ENCODE data around the gene STK16. TPM values are rescaled to one million over a fixed set of nuclear protein-coding genes. Genes with fewer than 3 reads are reported as not detected.

STK16 gene
- total and polyA plus RNA-seq, 4 donors, result 5.8 to 44.3 (median 23.7) TPM

DNA sequence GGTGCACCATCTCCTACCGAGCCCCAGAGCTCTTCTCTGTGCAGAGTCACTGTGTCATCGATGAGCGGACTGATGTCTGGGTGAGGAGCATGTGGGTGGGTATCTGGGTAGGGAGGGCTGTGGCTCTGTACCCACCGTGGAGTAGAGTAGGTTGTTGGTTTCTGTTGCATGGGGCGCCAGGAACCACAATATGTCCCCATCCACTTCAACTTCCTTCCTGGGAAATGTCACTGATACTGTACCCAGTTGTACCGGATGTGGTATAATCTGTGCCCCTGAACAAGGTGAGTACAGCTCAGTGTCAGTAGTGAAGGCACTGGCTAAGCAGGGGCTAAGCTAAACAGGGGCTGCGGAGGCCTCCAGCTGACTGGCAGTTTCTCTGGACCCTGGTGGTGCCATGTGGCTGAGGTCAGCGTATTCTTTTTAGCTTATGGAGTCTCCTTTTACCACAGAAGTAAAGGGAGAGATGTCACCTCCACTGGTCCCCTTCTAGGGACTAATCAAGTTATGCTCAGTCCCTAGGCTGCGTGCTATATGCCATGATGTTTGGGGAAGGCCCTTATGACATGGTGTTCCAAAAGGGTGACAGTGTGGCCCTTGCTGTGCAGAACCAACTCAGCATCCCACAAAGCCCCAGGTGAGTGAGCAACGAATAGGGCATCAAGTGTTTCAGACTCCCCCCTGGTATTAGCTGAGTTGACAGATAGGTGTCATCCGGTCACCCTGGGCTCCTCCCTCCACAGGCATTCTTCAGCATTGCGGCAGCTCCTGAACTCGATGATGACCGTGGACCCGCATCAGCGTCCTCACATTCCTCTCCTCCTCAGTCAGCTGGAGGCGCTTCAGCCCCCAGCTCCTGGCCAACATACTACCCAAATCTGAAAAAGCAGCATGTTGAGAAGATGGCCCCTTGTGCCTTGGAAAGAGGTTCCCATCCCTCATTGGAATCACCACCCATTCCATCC lies 2.7 kb downstream of the STK16 start:
- WGBS, result 86% methylated on average over 17 of the region's 17 CpGs
- no peak overlapping the region for H3K9ac ChIP-seq (ENCODE audit: low read depth in 1 of 2, low read length in 2 of 2)
- peak overlapping the region; percentile 55 to 73 for H3K27ac ChIP-seq (ENCODE audit: low read depth in 1 of 2, low read length in 2 of 2)
- peaks cover 19 to 72% (median 58%) of the 10 kb centered on the region in 4 donors for H3K4me1 ChIP-seq (ENCODE audit: control insufficient read depth in 4 of 4, insufficient read depth in 4 of 4, low read length in 3 of 4)
- no peak for DNase-seq (ENCODE audit: low spot score)
- no peaks in the 10 kb centered on the region for H3K27me3 ChIP-seq (ENCODE audit: control insufficient read depth in 4 of 4, insufficient read depth in 4 of 4, low read length in 3 of 4)
- H3K36me3 ChIP-seq (ENCODE audit: control insufficient read depth in 4 of 4, insufficient read depth in 3 of 4, low read depth in 1 of 4, low read length in 3 of 4), result peaks cover 0 to 3% (median 0%) of the 10 kb centered on the region in 4 donors
- H3K9me3 ChIP-seq (ENCODE audit: control insufficient read depth in 4 of 4, low read length in 3 of 4), result no peaks in the 10 kb centered on the region
- no peak overlapping the region for H3K4me3 ChIP-seq (ENCODE audit: low read depth in 1 of 3, low read length in 3 of 3)
- TF ChIP-seq RXRA (IDR thresholded peaks at IDR 0.05), result no peak
- no peak for TF ChIP-seq TAF1 (conservative IDR thresholded peaks at IDR 0.05)
- TF ChIP-seq RAD21 (IDR thresholded peaks at IDR 0.05), result no peak
- TF ChIP-seq SP1 (IDR thresholded peaks at IDR 0.05), result peak; percentile 31
- no peak for TF ChIP-seq GABPA (IDR thresholded peaks at IDR 0.05 in 1 of 2, conservative IDR thresholded peaks at IDR 0.05 in 1 of 2)
- TF ChIP-seq HNF4G (IDR thresholded peaks at IDR 0.05), result no peak

DNA sequence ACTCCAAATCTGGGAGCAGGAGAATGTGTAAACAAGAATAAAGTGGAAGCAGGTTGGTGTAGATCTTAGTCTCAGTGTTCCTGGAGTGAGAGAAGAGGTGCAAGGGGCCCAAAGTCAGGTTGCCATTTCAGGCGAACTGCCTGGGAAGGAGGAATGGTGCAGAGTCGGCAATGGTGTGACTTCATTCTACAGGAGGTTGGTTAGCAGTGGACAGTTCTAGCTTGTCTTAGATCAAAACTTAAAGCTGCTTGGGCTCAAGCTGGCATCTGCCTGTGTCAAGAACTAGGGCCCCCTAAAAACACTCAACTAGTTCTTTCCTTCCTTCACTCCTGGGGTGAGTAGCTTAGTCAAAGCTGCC lies 3.5 kb downstream of the STK16 start:
- Histone ChIP-seq H3K9ac (ENCODE audit: low read depth in 1 of 2, low read length in 2 of 2) (no peak overlapping the region), H3K36me3 (ENCODE audit: control insufficient read depth in 4 of 4, insufficient read depth in 3 of 4, low read depth in 1 of 4, low read length in 3 of 4) (peaks cover 0 to 3% (median 0%) of the 10 kb centered on the region in 4 donors), H3K4me1 (ENCODE audit: control insufficient read depth in 4 of 4, insufficient read depth in 4 of 4, low read length in 3 of 4) (peaks cover 20 to 73% (median 58%) of the 10 kb centered on the region in 4 donors), H3K4me3 (ENCODE audit: low read depth in 1 of 3, low read length in 3 of 3) (no peak overlapping the region), H3K9me3 (ENCODE audit: control insufficient read depth in 4 of 4, low read length in 3 of 4) (no peaks in the 10 kb centered on the region), H3K27me3 (ENCODE audit: control insufficient read depth in 4 of 4, insufficient read depth in 4 of 4, low read length in 3 of 4) (no peaks in the 10 kb centered on the region), H3K27ac (ENCODE audit: low read depth in 1 of 2, low read length in 2 of 2) (peak overlapping the region; percentile 73 to 96)
- no peak for DNase-seq (ENCODE audit: low spot score)
- 61% methylated on average over 2 of the region's 2 CpGs for WGBS
- no peak for TF ChIP-seq RAD21 (IDR thresholded peaks at IDR 0.05)
- no peak for TF ChIP-seq SP1 (IDR thresholded peaks at IDR 0.05)
- no peak for TF ChIP-seq FOXA2 (IDR thresholded peaks at IDR 0.05)
- TF ChIP-seq NR2F2 (IDR thresholded peaks at IDR 0.05), result no peak
- TF ChIP-seq, protein P1, sequence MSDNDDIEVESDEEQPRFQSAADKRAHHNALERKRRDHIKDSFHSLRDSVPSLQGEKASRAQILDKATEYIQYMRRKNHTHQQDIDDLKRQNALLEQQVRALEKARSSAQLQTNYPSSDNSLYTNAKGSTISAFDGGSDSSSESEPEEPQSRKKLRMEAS (IDR thresholded peaks at IDR 0.05), result no peak
- TF ChIP-seq, protein P2, sequence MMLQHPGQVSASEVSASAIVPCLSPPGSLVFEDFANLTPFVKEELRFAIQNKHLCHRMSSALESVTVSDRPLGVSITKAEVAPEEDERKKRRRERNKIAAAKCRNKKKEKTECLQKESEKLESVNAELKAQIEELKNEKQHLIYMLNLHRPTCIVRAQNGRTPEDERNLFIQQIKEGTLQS (IDR thresholded peaks at IDR 0.05), result no peak
- TF ChIP-seq HNF4A (conservative IDR thresholded peaks at IDR 0.05), result no peak
- TF ChIP-seq FOXA1 (IDR thresholded peaks at IDR 0.05), result no peak
- no peak for TF ChIP-seq GABPA (IDR thresholded peaks at IDR 0.05 in 1 of 2, conservative IDR thresholded peaks at IDR 0.05 in 1 of 2)
- TF ChIP-seq, protein P3, sequence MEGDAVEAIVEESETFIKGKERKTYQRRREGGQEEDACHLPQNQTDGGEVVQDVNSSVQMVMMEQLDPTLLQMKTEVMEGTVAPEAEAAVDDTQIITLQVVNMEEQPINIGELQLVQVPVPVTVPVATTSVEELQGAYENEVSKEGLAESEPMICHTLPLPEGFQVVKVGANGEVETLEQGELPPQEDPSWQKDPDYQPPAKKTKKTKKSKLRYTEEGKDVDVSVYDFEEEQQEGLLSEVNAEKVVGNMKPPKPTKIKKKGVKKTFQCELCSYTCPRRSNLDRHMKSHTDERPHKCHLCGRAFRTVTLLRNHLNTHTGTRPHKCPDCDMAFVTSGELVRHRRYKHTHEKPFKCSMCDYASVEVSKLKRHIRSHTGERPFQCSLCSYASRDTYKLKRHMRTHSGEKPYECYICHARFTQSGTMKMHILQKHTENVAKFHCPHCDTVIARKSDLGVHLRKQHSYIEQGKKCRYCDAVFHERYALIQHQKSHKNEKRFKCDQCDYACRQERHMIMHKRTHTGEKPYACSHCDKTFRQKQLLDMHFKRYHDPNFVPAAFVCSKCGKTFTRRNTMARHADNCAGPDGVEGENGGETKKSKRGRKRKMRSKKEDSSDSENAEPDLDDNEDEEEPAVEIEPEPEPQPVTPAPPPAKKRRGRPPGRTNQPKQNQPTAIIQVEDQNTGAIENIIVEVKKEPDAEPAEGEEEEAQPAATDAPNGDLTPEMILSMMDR (IDR thresholded peaks at IDR 0.05; ENCODE audit: low read depth, low read length, missing input control), result no peak
- no peak for TF ChIP-seq JUND (IDR thresholded peaks at IDR 0.05)

Data from liver (tissue), 9 donors.